HG02981 (cell line): ENCODE results near the gene SLC11A1.
A peak's percentile ranks its signal among the peaks of the same experiment; 100 is the strongest.

ENCODE experiments used
- ATAC-seq: cut with Tn5 transposase; IDR thresholded peaks from one replicate; pipeline ENCODE4 v1.9.1; 2021; ENCODE audit warnings: mild to moderate bottlenecking, moderate library complexity; ENCODE audit not compliant: unreplicated experiment

SLC11A1 gene

DNA sequence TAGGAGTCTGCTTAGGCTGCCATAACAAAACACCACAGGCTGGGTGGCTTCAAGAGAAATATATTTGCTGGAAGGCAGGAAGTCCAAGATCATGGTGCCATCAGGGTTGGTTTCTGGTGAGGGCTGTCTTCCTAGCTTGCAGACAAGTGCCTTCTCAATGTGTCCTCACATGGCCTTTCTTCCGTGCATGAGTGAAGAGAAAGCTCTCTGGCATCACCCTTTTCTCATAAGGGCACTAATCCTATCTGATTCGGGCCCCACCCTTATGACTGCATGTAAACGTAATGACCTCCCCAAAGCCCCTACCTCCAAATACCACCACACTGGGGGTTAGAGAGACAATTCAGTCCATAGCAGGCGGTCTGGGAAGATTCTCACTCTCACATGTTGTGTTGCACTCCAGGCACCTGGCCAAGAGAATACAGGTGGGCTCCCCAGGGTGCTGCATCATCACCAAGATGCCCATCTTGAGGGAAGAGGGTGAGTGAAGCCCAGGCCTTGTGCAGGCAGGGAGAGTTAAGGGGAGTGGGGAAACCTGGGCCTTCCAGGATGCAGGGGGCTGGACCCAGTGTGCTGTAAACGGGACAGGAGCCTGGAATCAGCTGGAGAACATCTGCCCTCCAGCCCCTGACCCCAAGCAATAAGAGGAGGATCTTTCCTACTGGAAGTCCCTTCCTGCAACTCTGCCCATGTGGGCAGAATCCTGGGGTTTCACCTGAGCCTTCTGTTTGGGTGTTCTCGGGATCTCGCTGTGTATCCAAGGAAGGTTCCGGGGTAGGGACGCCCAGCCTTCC is 15.3 kb upstream of the SLC11A1 start:
- ATAC-seq, result no peak

DNA sequence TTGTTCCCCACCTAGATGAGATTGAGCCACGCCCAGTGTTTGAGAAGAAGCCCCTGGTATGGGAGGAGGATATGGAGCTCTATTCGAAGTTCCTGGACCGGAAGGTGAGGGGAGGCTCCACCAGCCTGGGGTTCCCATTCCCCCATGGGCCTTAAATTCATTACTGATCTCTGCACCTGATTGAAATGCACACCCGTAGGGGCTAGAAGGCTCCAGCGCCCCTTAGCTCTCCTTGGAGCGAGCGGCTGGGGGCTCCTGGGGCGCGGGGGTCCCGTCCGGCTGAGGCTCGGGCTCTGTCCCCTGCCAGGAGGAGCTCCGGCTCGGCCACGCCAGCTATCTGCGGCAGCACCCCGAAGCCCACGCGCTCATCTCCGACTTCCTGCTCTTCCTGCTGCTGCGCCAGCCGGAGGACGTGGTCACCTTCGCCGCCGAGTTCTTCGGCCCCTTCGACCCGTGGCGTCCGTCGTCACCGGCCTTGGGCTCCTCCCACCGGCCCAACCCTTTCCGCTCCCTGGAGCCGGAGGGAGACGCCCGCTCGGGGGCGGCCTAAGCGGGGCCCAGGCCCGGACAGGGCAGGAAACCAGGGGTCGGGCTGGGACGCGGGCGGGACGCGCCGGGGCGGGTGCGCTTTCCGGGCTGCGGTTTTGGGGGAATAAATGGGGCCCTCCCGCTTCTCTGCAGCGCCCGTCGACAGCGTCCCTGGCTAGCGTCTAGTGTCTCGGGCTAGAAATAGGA is 14.5 kb upstream of the SLC11A1 start:
- ATAC-seq, result peak; percentile 94

DNA sequence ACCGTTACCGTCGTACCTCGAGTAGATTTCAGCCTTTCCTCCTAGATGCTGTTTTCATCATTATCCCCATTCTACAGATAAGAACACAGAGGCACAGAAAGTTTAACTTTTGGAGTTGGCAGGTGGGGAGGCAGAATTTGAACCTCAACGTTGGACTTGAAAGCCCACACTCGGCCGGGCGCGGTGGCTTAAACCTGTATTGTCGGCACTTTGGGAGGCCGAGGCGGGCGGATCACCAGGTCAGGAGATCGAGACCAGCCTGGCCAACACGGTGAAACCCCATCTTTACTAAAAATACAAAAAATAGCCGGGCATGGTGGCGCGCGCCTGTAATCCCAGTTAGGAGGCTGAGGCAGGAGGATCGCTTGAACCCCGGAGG is 13.9 kb upstream of the SLC11A1 start:
- ATAC-seq, result no peak

DNA sequence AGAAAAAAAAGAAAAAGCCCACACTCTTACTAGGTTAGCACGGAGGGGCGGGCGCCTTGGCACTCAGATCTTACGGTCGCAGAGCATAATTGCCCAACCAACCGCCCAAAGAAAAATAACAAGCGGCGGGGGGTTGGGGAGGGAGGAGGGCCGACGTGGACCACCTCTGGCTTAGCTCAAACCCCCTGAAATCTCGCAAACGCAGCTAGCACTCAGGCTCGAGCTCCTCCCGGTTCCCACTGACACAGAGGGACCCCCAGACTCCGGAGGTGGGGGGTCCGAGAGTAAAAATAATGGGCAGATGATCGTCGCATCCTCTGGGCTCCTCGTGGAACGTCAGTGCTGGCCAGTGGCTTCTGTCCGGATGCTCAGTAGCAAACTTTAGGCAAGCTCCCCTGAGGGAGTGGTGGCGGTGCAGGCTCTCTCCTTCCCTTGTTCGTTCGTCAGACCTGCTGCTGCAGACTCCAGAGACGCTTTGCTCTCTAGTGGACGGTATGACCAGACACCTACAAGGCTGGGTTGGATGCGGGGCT is 13.4 kb upstream of the SLC11A1 start:
- no peak for ATAC-seq

DNA sequence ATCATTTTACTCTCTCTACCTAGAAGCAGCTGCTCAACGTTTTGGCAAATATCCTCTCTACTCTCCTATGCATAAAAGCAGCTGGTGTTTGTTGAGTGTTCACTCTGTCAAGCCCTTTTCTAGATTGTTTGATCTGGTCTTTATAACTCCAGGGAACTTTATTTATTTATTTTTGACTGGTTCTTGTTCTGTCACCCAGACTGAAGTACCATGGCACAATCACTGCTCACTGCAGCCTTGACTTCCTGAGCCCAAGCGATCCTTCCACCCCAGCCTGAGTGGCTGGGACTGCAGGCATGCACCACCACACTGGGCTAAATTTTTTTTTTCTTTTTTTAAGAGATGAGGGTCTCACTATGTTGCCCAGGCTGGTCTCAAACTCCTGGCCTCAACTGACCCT is 12.7 kb upstream of the SLC11A1 start:
- ATAC-seq, result no peak

DNA sequence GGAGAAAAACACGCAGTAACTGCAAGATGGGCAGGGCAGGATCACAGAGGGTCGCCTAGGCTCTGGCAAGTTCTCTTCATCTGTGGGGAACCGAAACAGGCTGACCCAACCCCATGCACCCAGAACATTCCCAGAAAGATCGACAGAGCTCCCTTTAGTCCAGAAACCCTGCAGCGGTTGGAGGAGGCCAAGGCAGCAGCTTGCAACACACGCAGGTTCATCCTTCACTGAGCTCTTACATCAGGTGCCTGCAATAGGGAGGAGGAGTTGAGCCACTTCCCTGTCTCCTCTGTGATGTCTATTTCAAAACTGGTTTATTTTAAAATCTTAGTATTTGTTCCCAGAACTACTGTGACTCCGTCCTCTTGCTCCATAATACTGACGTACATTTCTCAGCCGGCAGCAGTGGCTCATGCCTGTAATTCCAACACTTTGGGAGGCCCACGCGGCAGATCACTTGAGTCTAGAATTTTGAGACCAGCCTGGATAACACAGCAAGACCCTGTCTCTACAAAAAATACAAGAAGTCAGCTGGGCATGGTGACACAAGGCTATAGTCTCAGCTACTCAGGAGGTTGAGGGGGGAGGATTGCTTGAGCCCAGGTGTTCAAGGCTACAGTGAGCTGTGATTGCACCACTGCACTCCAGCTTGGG is 11.5 kb upstream of the SLC11A1 start:
- no peak for ATAC-seq

DNA sequence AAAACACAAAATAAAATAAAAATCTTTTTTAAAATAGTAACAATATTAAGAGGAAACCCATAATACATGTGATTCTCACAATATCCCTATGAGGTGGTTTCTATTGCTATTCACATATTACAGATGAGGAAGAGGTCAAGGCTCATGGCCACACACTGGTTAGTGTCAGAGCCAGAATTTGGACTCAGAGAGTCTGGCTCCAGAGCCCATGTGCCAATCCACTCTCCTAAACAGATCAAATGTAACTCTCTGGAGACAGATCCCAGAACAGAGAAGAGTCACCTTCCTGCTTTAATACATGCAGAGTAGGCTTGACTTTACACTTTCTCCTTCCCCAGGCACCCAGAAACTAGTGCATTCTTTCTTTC is 10.1 kb upstream of the SLC11A1 start:
- ATAC-seq, result no peak

DNA sequence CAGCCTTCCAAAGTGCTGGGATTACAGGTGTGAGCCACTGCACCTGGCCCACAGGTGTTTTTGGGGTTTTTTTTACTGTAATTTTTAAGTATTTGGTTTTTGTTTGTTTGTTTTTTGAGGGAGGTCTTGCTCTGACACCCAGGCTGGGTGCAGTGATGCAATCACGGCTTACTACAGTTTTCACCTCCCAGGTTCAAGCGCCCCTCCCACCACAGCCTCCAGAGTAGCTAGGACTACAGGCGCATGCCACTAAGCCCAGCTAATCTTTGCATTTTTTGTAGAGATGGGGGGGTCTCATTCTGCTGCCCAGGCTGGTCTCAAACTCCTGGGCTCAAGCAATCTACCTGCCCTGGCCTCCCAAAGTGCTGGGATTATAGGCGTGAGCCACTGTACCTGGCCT is 7.3 kb upstream of the SLC11A1 start:
- no peak for ATAC-seq

DNA sequence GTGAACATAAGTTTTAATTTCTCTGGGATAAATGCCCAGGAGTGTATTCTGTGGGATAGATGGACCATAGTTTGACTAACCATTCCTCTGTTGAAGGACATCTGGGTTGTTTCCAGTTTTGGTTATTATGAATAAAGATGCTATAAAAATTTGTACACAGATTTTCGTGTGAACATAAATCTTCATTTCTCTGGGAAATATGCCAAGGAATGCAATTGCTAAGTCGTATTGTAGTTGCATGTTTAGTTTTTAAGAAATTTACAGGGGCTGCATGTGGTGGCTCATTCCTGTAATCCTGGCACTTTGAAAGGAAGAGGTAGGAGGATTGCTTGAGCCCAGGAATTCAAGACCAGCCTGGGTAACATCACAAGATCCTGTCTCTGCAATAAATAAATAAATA is 6.9 kb upstream of the SLC11A1 start:
- no peak for ATAC-seq

DNA sequence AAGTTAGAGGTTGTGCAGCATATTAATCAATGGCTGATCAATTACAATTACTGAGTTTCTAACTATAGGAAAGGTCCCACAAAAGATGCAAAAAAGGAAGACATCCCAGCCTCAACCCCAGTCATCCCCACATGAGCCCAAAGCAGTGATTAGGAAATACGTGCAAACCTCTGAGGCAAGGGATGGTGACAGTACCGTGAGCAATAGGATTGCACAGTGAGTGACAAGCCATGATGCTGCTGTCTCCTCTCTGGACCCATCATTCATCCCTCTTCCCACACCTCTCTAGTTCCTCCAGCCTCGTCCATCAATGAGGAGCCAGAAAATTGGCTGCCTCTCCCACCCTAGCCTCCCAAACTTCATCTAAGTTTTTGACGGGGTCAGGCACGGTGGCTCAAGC is 4.0 kb upstream of the SLC11A1 start:
- ATAC-seq, result no peak

DNA sequence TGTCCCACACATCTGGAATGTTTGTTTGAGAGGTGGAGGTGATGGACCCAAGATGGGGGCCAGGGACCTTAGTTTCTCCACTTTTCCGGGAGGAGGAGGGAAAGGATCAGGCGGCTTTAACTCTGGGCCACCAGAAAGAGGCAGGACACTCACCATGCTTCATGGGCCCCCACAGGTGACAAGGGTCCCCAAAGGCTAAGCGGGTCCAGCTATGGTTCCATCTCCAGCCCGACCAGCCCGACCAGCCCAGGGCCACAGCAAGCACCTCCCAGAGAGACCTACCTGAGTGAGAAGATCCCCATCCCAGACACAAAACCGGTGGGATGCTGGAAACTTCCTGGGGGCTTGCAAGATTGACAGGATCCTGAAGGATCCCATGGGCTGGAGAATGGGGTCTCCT is 712 bp downstream of the SLC11A1 start:
- no peak for ATAC-seq

DNA sequence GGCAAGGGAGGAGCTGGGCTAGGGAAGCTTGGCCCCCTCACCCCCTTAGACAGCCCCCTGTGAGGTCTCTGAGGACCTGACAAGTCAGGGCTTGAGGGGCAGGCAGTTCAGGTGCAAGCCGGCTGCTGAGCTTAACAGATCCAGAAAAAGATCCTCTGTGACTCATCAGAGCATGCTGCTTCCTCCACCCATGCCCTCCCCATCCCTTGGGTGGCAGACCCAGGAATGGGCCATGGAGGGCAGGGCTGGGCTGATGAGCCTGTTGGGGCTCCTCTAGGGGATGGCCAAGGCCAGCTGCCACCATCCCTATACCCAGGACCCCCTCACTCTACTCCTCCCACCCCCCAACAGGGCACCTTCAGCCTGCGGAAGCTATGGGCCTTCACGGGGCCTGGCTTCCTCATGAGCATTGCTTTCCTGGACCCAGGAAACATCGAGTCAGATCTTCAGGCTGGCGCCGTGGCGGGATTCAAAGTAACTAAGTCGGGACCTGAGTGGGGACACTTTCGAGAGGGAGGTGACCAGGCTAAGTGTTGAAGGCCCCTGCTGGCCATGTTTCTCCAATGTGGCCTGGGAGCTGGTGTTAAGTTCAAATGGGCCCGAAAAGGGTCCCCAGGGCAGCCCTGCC is 1.9 kb downstream of the SLC11A1 start:
- ATAC-seq, result no peak

DNA sequence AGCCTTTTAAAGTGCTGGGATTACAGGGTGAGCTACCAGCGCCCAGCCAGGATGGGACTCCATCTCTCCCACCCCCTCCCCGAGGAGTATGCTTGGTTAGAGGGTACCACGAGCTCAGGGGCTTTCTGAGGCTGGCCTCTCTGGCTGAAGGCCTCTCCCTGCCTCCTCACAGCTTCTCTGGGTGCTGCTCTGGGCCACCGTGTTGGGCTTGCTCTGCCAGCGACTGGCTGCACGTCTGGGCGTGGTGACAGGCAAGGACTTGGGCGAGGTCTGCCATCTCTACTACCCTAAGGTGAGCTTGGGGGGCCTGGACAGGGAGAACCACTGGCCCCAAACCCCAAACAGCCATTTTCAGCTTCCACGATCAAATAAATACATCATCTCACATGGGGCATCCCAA is 2.9 kb downstream of the SLC11A1 start:
- ATAC-seq, result no peak

DNA sequence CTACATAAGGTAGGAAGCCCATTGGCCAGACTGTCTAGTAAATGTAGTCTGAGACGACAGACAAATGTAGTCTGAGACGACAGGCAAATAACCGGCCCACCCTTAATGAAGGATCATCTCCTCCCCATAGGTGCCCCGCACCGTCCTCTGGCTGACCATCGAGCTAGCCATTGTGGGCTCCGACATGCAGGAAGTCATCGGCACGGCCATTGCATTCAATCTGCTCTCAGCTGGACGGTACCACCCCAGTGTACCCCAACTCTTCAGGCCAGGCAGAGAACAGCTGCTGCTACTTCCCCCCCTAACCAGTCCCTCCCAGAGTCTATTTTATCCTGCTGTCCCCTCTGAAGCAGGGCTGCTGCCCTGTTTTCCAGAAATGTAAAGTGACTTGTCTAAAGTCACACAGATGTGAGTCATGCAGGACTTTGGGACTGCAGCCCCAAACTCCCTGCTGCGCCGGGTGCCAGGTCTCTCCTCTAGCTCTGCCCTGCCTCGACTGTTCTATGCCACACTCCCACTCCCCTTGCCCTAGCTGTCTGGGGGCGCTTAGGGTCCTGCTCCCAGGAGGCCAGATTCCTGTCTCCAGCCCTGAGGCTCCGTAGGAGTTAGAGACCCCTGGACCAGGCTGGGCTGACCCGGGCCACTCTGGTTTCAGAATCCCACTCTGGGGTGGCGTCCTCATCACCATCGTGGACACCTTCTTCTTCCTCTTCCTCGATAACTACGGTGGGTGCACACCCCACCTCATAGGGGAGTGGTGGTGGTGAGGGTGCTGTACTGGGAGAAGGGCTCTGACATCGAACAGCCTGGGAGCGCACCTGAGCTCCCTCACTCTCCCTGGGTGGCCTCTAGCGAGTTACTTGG is 4.7 kb downstream of the SLC11A1 start:
- no peak for ATAC-seq

DNA sequence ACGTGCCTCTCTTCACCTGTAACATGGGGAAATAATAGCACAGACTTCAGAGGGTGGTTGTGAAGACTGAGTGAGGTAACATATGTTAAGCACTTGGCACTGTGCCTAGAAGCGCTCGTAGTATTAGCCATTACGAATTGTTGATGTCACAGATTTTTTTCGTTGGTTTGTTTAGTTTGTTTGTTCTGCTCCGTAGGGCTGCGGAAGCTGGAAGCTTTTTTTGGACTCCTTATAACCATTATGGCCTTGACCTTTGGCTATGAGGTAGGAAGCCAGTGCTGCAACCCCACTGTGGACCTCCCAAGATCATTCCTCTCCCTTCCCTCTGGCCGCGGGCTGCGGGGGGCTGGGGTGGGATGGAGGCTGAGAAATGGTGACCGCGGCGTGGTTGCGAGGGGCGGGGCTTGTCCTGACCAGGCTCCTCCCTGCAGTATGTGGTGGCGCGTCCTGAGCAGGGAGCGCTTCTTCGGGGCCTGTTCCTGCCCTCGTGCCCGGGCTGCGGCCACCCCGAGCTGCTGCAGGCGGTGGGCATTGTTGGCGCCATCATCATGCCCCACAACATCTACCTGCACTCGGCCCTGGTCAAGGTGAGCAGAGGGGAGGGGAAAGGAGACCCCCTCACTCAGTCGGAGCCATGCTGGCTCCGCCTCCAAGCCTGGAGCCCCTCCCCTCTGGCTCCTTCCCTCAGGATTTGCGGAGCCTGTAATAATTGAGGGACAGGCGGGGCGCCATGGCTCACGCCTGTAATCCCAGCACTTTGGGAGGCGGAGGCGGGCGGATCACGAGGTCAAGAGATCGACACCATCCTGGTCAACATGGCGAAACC is 5.5 kb downstream of the SLC11A1 start:
- no peak for ATAC-seq

DNA sequence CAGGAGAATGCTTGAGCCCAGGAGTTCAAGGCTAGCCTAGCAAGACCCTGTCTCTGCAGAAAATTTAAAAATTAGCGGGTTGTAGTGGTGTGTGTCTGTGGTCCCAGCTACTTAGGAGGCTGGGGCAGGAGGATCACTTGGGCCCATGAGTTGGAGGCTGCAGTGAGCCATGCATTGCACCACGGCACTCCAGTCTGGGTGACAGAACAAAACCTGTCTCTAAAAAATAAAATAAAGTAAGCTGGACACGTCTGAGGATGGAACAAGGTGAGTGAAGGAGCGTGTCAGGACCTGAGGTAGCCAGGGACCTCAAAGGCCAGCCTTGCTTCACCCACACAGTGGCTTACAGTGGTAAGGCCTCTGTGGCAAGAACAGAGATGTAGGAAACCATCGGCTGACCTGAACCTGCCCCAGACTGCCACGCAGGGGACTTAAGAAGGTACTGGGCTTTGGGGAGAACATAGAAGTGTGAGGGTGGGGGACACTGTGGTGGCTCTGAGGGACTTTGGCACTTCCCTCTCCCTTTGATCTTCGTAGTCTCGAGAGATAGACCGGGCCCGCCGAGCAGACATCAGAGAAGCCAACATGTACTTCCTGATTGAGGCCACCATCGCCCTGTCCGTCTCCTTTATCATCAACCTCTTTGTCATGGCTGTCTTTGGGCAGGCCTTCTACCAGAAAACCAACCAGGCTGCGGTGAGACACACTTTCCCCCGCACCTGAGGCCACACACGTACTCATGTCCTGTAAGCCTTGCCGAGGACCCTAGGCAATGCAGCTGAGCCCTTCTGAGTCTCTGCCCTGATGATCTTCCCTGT is 7.5 kb downstream of the SLC11A1 start:
- no peak for ATAC-seq

DNA sequence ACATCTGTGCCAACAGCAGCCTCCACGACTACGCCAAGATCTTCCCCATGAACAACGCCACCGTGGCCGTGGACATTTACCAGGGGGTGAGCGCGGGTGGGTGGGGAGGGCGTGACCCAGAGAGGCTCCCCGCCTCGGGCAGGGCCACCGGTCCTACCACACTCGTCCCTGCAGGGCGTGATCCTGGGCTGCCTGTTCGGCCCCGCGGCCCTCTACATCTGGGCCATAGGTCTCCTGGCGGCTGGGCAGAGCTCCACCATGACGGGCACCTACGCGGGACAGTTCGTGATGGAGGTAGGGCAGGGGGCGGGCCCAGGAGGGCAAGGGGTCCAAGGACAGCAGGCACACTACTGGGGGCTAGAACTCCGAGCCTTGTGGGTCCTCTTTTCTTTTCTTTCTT is 9.1 kb downstream of the SLC11A1 start:
- no peak for ATAC-seq

DNA sequence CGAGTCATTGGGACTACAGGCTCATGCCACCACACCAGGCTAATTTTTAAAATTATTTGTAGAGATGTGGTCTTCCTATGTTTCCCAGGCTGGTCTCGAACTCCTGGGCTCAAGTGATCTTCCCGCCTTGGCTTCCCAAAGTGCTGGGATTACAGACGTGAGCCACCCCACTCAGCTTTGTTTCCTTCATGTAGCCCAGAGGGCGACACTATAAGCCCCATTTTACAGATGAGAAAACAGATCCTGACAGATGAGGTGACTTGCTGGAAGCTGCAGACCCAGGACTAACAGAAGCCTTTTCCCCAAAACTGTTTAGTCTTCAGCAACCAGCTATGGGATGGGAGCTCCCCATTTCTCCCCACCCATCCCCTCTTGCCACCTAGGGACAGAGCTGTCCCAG is 10.4 kb downstream of the SLC11A1 start:
- ATAC-seq, result no peak
